ENCODE measurements around the gene IRF9.

IRF9 gene

GRCh38 chr14:24135584-24135833 lies 25.6 kb upstream of the IRF9 start:
- H3K4me3 ChIP-seq (ENCODE audit: low read length), result peak overlapping the region; percentile 80
- H3K36me3 ChIP-seq (ENCODE audit: insufficient read depth, low read length), result peaks cover 26% of the 10 kb centered on the region
- H3K9me3 ChIP-seq (replicated peaks; ENCODE audit: low read length), result no peaks in the 10 kb centered on the region
- H3K27me3 ChIP-seq (ENCODE audit: control insufficient read depth, insufficient read depth, low read length), result no peaks in the 10 kb centered on the region
- peak overlapping the region; percentile 91 for H3K4me2 ChIP-seq (ENCODE audit: low read length)
- peak overlapping the region; percentile 92 for H3K9ac ChIP-seq (ENCODE audit: low read depth, low read length)
- peaks cover 38% of the 10 kb centered on the region for H3K4me1 ChIP-seq (ENCODE audit: control insufficient read depth, insufficient read depth, low read length)

DNA sequence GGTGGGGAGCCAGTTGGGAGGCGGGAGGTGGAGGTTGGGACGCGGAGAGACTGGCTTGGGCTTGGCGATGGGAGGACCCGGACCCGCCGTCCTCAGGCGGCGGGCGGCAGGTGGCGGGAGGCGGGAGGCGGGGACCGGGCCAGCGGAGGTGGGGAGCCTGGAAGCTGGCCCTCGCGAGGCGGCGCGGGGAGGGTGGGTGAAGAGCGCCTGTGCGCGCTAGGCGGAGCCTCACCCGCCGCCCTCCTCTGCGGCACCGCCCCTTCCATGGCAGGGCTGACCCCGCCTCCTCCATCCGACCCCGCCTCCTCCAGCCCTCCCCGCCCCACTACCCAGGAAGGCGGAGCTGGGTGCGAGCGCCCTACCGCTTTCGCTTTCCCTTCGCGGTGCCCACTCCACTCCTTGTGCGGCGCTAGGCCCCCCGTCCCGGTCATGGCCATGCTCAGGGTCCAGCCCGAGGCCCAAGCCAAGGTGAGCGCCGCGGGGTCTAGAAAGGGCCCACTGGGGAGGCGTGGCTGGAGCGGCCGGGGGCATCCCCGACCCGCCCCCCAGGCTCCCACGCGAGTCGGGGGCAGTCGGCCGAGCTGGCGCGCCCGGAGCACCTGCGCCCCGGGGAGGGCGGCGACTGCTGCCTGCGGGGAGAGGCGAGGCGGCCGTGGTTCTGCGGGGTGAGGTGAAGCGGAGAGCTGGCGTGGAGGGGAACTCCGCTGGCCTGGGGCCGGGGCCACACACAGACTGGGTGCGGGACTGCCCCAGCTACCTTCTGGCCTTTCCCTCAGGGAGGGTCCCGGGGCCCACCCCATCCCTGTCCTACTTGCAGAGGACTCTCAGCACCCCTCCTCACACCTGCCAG lies 25.0 kb upstream of the IRF9 start, which contains the start of gene PSME1:
TSS of gene PSME1 (plus strand) at position 361 of the 850 bp plus-strand sequence. CDS start at position 430, 69 bp downstream.
- no peaks in the 10 kb centered on the region for H3K27me3 ChIP-seq (ENCODE audit: control insufficient read depth, insufficient read depth, low read length)
- H3K36me3 ChIP-seq (ENCODE audit: insufficient read depth, low read length), result peaks cover 26% of the 10 kb centered on the region
- peak within 1 kb of the TSS; percentile 92 for H3K9ac ChIP-seq (ENCODE audit: low read depth, low read length)
- peak within 1 kb of the TSS; percentile 80 for H3K4me3 ChIP-seq (ENCODE audit: low read length)
- peak within 1 kb of the TSS; percentile 91 for H3K4me2 ChIP-seq (ENCODE audit: low read length)
- H3K9me3 ChIP-seq (replicated peaks; ENCODE audit: low read length), result no peaks in the 10 kb centered on the region
- peaks cover 32% of the 10 kb centered on the region for H3K4me1 ChIP-seq (ENCODE audit: control insufficient read depth, insufficient read depth, low read length)

DNA sequence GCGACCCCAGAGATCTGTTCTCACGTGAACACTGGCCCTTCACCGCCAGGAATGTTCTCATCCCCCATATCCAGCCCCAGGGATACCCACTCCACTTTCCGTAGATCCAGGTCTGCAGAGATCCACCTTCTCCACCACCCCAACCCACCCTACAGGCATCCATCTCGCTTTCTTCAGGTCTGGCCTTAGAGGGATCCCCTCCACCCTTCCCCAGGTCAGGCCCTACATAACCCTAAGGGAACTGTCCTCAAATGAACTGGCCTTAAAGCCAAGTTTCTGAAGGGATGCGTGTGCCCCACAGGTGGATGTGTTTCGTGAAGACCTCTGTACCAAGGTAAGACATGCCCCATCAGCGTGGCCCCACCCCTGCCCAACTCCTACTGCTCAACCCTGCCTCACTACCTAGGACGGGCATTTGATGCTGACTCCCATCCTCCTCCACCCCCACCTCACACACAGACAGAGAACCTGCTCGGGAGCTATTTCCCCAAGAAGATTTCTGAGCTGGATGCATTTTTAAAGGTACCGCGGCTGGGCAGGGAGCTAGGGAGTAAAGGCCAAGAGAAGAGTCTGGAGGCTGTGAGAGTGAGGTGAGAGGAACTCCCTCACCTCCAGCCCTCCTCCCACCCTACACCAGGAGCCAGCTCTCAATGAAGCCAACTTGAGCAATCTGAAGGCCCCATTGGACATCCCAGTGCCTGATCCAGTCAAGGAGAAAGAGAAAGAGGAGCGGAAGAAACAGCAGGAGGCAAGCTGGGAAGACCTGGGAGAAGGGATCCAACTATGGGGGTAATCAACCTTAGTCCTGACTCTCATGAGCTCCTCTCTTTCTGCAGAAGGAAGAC lies 24.2 kb upstream of the IRF9 start:
- H3K4me1 ChIP-seq (ENCODE audit: control insufficient read depth, insufficient read depth, low read length), result peaks cover 28% of the 10 kb centered on the region
- H3K9ac ChIP-seq (ENCODE audit: low read depth, low read length), result peak overlapping the region; percentile 92

GRCh38 chr14:24137529-24138395 lies 23.3 kb upstream of the IRF9 start:
- Histone ChIP-seq H3K4me1 (ENCODE audit: control insufficient read depth, insufficient read depth, low read length) (peaks cover 24% of the 10 kb centered on the region), H3K9me3 (replicated peaks; ENCODE audit: low read length) (no peaks in the 10 kb centered on the region), H3K4me3 (ENCODE audit: low read length) (no peak overlapping the region), H3K9ac (ENCODE audit: low read depth, low read length) (no peak overlapping the region), H3K27me3 (ENCODE audit: control insufficient read depth, insufficient read depth, low read length) (no peaks in the 10 kb centered on the region), H3K4me2 (ENCODE audit: low read length) (no peak overlapping the region), H3K36me3 (ENCODE audit: insufficient read depth, low read length) (peaks cover 26% of the 10 kb centered on the region)

More for the DNA sequence above, 24.2 kb upstream of the IRF9 start:
- Histone ChIP-seq H3K4me3 (ENCODE audit: low read length) (peak overlapping the region; percentile 80), H3K27me3 (ENCODE audit: control insufficient read depth, insufficient read depth, low read length) (no peaks in the 10 kb centered on the region), H3K36me3 (ENCODE audit: insufficient read depth, low read length) (peaks cover 26% of the 10 kb centered on the region), H3K4me2 (ENCODE audit: low read length) (peak overlapping the region; percentile 91), H3K9me3 (replicated peaks; ENCODE audit: low read length) (no peaks in the 10 kb centered on the region)

GRCh38 chr14:24138396-24139271 lies 22.4 kb upstream of the IRF9 start:
- Histone ChIP-seq H3K27me3 (ENCODE audit: control insufficient read depth, insufficient read depth, low read length) (no peaks in the 10 kb centered on the region), H3K4me3 (ENCODE audit: low read length) (no peak overlapping the region), H3K4me1 (ENCODE audit: control insufficient read depth, insufficient read depth, low read length) (peaks cover 30% of the 10 kb centered on the region), H3K9me3 (replicated peaks; ENCODE audit: low read length) (no peaks in the 10 kb centered on the region), H3K4me2 (ENCODE audit: low read length) (no peak overlapping the region), H3K36me3 (ENCODE audit: insufficient read depth, low read length) (peaks cover 26% of the 10 kb centered on the region), H3K9ac (ENCODE audit: low read depth, low read length) (no peak overlapping the region)

DNA sequence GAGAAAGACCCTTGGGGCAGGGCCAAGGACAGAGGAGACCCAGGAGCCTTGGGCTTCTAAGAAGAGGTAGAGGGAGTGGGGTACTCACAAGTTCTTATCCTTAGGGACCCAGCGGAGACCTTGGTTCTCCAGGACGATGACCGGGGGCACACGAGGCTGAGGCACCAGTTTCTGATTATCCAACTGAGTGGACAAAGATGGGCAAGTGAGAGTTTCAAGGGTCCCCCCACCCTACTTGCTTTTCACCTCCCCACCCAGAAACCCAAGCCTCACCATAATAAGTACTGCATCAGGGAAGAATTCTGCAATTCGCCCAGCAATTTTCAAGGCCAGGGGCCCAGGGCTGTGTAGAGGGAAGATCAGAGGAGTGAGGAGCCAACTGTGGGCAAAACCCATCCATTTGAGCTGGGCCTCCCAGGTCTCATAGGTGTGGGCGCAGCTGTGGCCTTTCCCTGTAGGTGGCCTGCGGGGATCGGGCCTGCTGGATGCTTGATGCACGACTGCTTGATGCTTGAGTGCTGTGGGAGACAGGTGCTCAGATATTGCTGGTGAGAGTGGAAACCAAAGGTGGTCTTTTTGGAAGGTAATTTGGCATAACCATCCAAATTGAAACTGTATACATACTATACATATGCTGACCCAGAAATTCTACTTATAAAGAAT lies 21.7 kb upstream of the IRF9 start:
- Histone ChIP-seq H3K4me1 (ENCODE audit: control insufficient read depth, insufficient read depth, low read length) (peaks cover 35% of the 10 kb centered on the region), H3K4me3 (ENCODE audit: low read length) (no peak overlapping the region)

GRCh38 chr14:24141097-24141880 lies 19.8 kb upstream of the IRF9 start, which contains the start of gene EMC9:
EMC9 (minus strand) TSS chr14:24141591; CDS start chr14:24141304, 287 bp downstream.
- Histone ChIP-seq H3K36me3 (ENCODE audit: insufficient read depth, low read length) (peaks cover 33% of the 10 kb centered on the region), H3K4me1 (ENCODE audit: control insufficient read depth, insufficient read depth, low read length) (peaks cover 41% of the 10 kb centered on the region), H3K4me2 (ENCODE audit: low read length) (peak within 1 kb of the TSS; percentile 87), H3K9me3 (replicated peaks; ENCODE audit: low read length) (no peaks in the 10 kb centered on the region), H3K9ac (ENCODE audit: low read depth, low read length) (peak within 1 kb of the TSS; percentile 88), H3K27me3 (ENCODE audit: control insufficient read depth, insufficient read depth, low read length) (no peaks in the 10 kb centered on the region), H3K4me3 (ENCODE audit: low read length) (peak within 1 kb of the TSS; percentile 86)

More for the DNA sequence above, 21.7 kb upstream of the IRF9 start:
- Histone ChIP-seq H3K4me2 (ENCODE audit: low read length) (peak overlapping the region; percentile 87), H3K27me3 (ENCODE audit: control insufficient read depth, insufficient read depth, low read length) (no peaks in the 10 kb centered on the region), H3K9me3 (replicated peaks; ENCODE audit: low read length) (no peaks in the 10 kb centered on the region), H3K36me3 (ENCODE audit: insufficient read depth, low read length) (peaks cover 32% of the 10 kb centered on the region), H3K9ac (ENCODE audit: low read depth, low read length) (no peak overlapping the region)

DNA sequence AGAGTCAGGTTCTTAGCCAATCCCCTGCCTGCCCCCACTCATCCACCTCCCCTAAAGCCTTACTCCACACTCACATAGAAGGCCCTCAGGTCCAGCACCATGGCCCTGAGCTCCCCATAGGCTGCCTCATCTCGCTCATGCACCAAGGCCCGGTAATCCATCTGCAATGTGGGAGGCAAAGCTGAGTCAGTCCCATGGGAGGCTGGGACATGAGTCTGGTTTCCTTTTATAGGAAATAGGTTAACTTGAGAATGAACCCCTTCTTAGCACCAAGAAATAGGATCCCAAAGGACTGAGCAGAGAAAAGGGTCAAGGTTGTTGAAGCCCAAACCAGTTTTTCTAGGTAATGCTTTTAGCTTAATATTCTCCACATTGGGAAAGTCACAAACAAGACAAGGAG lies 17.6 kb upstream of the IRF9 start:
- H3K4me1 ChIP-seq (ENCODE audit: control insufficient read depth, insufficient read depth, low read length), result peaks cover 38% of the 10 kb centered on the region

GRCh38 chr14:24144451-24144850 lies 16.6 kb upstream of the IRF9 start:
- Histone ChIP-seq H3K4me1 (ENCODE audit: control insufficient read depth, insufficient read depth, low read length) (peaks cover 38% of the 10 kb centered on the region), H3K36me3 (ENCODE audit: insufficient read depth, low read length) (peaks cover 15% of the 10 kb centered on the region), H3K9me3 (replicated peaks; ENCODE audit: low read length) (no peaks in the 10 kb centered on the region), H3K27me3 (ENCODE audit: control insufficient read depth, insufficient read depth, low read length) (no peaks in the 10 kb centered on the region), H3K4me2 (ENCODE audit: low read length) (no peak overlapping the region), H3K9ac (ENCODE audit: low read depth, low read length) (no peak overlapping the region), H3K4me3 (ENCODE audit: low read length) (no peak overlapping the region)

More for the DNA sequence above, 17.6 kb upstream of the IRF9 start:
- Histone ChIP-seq H3K9ac (ENCODE audit: low read depth, low read length) (no peak overlapping the region), H3K4me3 (ENCODE audit: low read length) (no peak overlapping the region), H3K9me3 (replicated peaks; ENCODE audit: low read length) (no peaks in the 10 kb centered on the region), H3K36me3 (ENCODE audit: insufficient read depth, low read length) (peaks cover 20% of the 10 kb centered on the region), H3K4me2 (ENCODE audit: low read length) (peak overlapping the region; percentile 9), H3K27me3 (ENCODE audit: control insufficient read depth, insufficient read depth, low read length) (no peaks in the 10 kb centered on the region)

Measured in skeletal muscle satellite cell (primary cell).